ENCODE measurements around the gene CCDC89. TPM values are rescaled to one million over a fixed set of nuclear protein-coding genes. Genes with fewer than 3 reads are reported as not detected.

CCDC89 gene
- total and polyA plus RNA-seq, 2 experiments from 2014 or later: 0.31 TPM; not detected in 1

DNA sequence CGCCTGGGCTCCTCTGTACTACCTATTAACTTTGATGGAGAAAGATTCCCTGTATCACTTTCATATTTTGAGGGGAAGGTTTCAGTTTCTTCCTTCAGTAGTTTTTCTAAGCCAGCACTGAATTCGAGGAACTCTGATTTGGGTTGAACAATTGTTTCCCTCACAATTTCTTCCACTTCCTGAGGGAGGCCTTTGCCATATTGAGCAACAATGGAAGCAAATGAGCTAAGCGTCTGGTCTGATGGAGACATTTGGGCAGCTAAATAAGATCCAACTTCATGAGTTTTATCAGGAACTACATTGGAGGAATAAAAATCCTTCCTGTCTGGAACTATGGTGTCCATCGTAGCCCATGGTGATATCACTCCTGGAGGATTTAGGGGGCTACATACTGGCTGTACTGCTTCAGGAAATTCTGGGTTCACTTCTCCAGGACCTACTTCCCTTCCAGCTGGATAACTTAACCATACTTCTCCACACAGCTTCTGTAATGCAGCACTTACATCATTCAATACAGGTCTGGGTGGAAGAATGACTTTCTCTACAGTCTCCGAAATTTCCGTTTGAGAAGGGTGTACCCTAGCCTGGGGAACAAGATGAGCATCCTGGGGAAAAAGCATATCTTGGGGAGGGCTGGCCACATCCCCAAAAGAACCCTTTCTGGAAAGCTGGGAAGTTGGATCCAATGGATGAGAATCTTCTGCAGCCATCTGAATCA is 38.9 kb upstream of the CCDC89 start:
- peaks cover 19% of the 10 kb centered on the region; the same call in 2 of the 3 replicates for H3K4me1 Mint-ChIP-seq
- Histone ChIP-seq H3K4me3 (no peak overlapping the region), H3K9me2 (ENCODE audit: insufficient read depth) (peaks cover 26% of the 10 kb centered on the region), H3F3A (replicated peaks; ENCODE audit: low read depth) (no peaks in the 10 kb centered on the region), H3K27me3 (ENCODE audit: insufficient read depth) (no peaks in the 10 kb centered on the region), H3K27ac (ENCODE audit: low read depth) (no peak overlapping the region), H3K36me3 (ENCODE audit: insufficient read depth) (no peaks in the 10 kb centered on the region), H2AFZ (no peak overlapping the region), H4K20me1 (replicated peaks; ENCODE audit: insufficient read depth) (no peaks in the 10 kb centered on the region), H3K4me2 (no peak overlapping the region), H3K4me1 (ENCODE audit: insufficient read depth) (peaks cover 10% of the 10 kb centered on the region), H3K79me2 (replicated peaks; ENCODE audit: insufficient read depth) (no peaks in the 10 kb centered on the region)
- H3K36me3 Mint-ChIP-seq (ENCODE audit: low read depth): no peaks in the 10 kb centered on the region
- H3K27me3 Mint-ChIP-seq (ENCODE audit: insufficient read depth, low read depth, poor library complexity): peaks cover 2% of the 10 kb centered on the region
- TF ChIP-seq EZH2phosphoT487 (IDR thresholded peaks at IDR 0.05; ENCODE audit: unreplicated experiment) (no peak), JUNB (IDR thresholded peaks at IDR 0.05; ENCODE audit: unreplicated experiment) (no peak), ZNF114 (CRISPR knock-in tag; IDR thresholded peaks at IDR 0.05) (no peak), STAT1 (IDR thresholded peaks at IDR 0.05; ENCODE audit: unreplicated experiment) (no peak), NANOG (IDR thresholded peaks at IDR 0.05; ENCODE audit: borderline replicate concordance) (no peak), EZH2 (IDR thresholded peaks at IDR 0.05; ENCODE audit: low read depth, unreplicated experiment) (no peak), CREB1 (CRISPR knock-in tag; IDR thresholded peaks at IDR 0.05; ENCODE audit: low read depth) (no peak), POLR2AphosphoS5 (IDR thresholded peaks at IDR 0.05; ENCODE audit: low read depth) (no peak), ZNF331 (CRISPR knock-in tag; IDR thresholded peaks at IDR 0.05; ENCODE audit: low read depth) (no peak)
- TF ChIP-seq, protein P1, sequence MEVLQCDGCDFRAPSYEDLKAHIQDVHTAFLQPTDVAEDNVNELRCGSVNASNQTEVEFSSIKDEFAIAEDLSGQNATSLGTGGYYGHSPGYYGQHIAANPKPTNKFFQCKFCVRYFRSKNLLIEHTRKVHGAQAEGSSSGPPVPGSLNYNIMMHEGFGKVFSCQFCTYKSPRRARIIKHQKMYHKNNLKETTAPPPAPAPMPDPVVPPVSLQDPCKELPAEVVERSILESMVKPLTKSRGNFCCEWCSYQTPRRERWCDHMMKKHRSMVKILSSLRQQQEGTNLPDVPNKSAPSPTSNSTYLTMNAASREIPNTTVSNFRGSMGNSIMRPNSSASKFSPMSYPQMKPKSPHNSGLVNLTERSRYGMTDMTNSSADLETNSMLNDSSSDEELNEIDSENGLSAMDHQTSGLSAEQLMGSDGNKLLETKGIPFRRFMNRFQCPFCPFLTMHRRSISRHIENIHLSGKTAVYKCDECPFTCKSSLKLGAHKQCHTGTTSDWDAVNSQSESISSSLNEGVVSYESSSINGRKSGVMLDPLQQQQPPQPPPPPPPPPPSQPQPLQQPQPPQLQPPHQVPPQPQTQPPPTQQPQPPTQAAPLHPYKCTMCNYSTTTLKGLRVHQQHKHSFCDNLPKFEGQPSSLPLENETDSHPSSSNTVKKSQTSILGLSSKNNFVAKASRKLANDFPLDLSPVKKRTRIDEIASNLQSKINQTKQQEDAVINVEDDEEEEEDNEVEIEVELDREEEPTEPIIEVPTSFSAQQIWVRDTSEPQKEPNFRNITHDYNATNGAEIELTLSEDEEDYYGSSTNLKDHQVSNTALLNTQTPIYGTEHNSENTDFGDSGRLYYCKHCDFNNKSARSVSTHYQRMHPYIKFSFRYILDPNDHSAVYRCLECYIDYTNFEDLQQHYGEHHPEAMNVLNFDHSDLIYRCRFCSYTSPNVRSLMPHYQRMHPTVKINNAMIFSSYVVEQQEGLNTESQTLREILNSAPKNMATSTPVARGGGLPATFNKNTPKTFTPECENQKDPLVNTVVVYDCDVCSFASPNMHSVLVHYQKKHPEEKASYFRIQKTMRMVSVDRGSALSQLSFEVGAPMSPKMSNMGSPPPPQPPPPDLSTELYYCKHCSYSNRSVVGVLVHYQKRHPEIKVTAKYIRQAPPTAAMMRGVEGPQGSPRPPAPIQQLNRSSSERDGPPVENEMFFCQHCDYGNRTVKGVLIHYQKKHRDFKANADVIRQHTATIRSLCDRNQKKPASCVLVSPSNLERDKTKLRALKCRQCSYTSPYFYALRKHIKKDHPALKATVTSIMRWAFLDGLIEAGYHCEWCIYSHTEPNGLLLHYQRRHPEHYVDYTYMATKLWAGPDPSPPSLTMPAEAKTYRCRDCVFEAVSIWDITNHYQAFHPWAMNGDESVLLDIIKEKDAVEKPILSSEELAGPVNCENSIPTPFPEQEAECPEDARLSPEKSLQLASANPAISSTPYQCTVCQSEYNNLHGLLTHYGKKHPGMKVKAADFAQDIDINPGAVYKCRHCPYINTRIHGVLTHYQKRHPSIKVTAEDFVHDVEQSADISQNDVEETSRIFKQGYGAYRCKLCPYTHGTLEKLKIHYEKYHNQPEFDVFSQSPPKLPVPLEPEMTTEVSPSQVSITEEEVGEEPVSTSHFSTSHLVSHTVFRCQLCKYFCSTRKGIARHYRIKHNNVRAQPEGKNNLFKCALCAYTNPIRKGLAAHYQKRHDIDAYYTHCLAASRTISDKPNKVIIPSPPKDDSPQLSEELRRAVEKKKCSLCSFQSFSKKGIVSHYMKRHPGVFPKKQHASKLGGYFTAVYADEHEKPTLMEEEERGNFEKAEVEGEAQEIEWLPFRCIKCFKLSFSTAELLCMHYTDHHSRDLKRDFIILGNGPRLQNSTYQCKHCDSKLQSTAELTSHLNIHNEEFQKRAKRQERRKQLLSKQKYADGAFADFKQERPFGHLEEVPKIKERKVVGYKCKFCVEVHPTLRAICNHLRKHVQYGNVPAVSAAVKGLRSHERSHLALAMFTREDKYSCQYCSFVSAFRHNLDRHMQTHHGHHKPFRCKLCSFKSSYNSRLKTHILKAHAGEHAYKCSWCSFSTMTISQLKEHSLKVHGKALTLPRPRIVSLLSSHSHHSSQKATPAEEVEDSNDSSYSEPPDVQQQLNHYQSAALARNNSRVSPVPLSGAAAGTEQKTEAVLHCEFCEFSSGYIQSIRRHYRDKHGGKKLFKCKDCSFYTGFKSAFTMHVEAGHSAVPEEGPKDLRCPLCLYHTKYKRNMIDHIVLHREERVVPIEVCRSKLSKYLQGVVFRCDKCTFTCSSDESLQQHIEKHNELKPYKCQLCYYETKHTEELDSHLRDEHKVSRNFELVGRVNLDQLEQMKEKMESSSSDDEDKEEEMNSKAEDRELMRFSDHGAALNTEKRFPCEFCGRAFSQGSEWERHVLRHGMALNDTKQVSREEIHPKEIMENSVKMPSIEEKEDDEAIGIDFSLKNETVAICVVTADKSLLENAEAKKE (CRISPR knock-in tag; IDR thresholded peaks at IDR 0.05): no peak
- TF ChIP-seq, protein P2, sequence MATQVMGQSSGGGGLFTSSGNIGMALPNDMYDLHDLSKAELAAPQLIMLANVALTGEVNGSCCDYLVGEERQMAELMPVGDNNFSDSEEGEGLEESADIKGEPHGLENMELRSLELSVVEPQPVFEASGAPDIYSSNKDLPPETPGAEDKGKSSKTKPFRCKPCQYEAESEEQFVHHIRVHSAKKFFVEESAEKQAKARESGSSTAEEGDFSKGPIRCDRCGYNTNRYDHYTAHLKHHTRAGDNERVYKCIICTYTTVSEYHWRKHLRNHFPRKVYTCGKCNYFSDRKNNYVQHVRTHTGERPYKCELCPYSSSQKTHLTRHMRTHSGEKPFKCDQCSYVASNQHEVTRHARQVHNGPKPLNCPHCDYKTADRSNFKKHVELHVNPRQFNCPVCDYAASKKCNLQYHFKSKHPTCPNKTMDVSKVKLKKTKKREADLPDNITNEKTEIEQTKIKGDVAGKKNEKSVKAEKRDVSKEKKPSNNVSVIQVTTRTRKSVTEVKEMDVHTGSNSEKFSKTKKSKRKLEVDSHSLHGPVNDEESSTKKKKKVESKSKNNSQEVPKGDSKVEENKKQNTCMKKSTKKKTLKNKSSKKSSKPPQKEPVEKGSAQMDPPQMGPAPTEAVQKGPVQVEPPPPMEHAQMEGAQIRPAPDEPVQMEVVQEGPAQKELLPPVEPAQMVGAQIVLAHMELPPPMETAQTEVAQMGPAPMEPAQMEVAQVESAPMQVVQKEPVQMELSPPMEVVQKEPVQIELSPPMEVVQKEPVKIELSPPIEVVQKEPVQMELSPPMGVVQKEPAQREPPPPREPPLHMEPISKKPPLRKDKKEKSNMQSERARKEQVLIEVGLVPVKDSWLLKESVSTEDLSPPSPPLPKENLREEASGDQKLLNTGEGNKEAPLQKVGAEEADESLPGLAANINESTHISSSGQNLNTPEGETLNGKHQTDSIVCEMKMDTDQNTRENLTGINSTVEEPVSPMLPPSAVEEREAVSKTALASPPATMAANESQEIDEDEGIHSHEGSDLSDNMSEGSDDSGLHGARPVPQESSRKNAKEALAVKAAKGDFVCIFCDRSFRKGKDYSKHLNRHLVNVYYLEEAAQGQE (IDR thresholded peaks at IDR 0.05; ENCODE audit: unreplicated experiment): no peak
- TF ChIP-seq, protein P3, sequence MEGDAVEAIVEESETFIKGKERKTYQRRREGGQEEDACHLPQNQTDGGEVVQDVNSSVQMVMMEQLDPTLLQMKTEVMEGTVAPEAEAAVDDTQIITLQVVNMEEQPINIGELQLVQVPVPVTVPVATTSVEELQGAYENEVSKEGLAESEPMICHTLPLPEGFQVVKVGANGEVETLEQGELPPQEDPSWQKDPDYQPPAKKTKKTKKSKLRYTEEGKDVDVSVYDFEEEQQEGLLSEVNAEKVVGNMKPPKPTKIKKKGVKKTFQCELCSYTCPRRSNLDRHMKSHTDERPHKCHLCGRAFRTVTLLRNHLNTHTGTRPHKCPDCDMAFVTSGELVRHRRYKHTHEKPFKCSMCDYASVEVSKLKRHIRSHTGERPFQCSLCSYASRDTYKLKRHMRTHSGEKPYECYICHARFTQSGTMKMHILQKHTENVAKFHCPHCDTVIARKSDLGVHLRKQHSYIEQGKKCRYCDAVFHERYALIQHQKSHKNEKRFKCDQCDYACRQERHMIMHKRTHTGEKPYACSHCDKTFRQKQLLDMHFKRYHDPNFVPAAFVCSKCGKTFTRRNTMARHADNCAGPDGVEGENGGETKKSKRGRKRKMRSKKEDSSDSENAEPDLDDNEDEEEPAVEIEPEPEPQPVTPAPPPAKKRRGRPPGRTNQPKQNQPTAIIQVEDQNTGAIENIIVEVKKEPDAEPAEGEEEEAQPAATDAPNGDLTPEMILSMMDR (conservative IDR thresholded peaks at IDR 0.05; ENCODE audit: low read depth in 2 of 2): no peak
- TF ChIP-seq, protein P4, sequence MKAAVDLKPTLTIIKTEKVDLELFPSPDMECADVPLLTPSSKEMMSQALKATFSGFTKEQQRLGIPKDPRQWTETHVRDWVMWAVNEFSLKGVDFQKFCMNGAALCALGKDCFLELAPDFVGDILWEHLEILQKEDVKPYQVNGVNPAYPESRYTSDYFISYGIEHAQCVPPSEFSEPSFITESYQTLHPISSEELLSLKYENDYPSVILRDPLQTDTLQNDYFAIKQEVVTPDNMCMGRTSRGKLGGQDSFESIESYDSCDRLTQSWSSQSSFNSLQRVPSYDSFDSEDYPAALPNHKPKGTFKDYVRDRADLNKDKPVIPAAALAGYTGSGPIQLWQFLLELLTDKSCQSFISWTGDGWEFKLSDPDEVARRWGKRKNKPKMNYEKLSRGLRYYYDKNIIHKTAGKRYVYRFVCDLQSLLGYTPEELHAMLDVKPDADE (IDR thresholded peaks at IDR 0.05): no peak
- H3K4me3 Mint-ChIP-seq: no peak overlapping the region
- no peaks in the 10 kb centered on the region; the same call in 2 of the 3 replicates for H3K9me3 Mint-ChIP-seq
- DNase-seq (ENCODE audit: low spot score) (no peak), ATAC-seq (no peak)
- H3K27ac Mint-ChIP-seq: no peak overlapping the region

Measured in GM23338 (cell line).